22Rv1 (cell line): ENCODE results near the gene KIAA1549.
A peak's percentile ranks its signal among the peaks of the same experiment; 100 is the strongest.

Source experiments
- ZFX ChIP-seq: fragments of 450-650 bp; IDR thresholded peaks from 2 replicates; pipeline ENCODE4 v1.6.1; 2017; ENCODE audit warnings: antibody characterized with exemption, borderline replicate concordance
- TF ChIP-seq, protein P1 (sequence below): fragments of 450-650 bp; IDR thresholded peaks from 2 replicates; pipeline ENCODE4 v1.5.1; 2017; ENCODE audit warnings: mild to moderate bottlenecking

DNA sequence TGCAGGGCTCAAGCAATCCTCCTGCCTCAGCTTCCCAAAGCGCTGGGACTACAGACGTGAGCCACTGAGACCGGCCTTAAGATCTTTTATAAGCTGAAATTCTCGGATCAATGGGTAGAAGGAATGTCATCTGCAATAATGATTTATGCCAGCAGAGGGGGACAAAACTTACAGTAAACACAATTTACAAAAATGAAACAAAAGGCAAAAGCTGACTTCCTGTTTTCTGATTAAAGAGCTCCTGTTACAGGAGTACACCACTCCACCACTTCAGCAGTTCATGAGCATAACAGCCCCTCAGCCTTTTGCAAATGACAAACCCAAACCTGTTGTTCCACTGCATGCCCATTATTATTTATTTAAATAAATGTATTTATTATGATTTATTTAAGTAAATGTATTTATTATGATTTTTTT is 94.7 kb downstream of the KIAA1549 start:
- TF ChIP-seq, protein P1, sequence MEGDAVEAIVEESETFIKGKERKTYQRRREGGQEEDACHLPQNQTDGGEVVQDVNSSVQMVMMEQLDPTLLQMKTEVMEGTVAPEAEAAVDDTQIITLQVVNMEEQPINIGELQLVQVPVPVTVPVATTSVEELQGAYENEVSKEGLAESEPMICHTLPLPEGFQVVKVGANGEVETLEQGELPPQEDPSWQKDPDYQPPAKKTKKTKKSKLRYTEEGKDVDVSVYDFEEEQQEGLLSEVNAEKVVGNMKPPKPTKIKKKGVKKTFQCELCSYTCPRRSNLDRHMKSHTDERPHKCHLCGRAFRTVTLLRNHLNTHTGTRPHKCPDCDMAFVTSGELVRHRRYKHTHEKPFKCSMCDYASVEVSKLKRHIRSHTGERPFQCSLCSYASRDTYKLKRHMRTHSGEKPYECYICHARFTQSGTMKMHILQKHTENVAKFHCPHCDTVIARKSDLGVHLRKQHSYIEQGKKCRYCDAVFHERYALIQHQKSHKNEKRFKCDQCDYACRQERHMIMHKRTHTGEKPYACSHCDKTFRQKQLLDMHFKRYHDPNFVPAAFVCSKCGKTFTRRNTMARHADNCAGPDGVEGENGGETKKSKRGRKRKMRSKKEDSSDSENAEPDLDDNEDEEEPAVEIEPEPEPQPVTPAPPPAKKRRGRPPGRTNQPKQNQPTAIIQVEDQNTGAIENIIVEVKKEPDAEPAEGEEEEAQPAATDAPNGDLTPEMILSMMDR: peak; percentile 88
- no peak for TF ChIP-seq ZFX
